Thoracic aorta (tissue), 2 donors: Measurements from ENCODE around the gene KCNK5. TPM values are rescaled to one million over a fixed set of nuclear protein-coding genes. Genes with fewer than 3 reads are reported as not detected.

ENCODE experiments used
- ATAC-seq: fragments of 150-250 bp; one replicate; pipeline ENCODE4 v1.8.0; 2017; ENCODE audit warnings: low read depth; ENCODE audit not compliant: insufficient number of reproducible peaks, low FRiP score
- DNase-seq: peaks from one replicate; pipeline ENCODE4 v3.0.0-alpha.2; 2020; ENCODE audit warnings: low spot score
- H3K27ac ChIP-seq, 2 donors: fragments of 200-600 bp; sonication (generic); 1 replicate in 1 of 2; 2 replicates in 1 of 2; pipeline ENCODE4 v1.5.1; 2016; ENCODE audit warnings: mild to moderate bottlenecking in 2 of 2, moderate library complexity in 2 of 2
- H3K27me3 ChIP-seq: fragments of 200-600 bp; sonication (generic); replicated peaks from 2 replicates; pipeline ENCODE4 v1.6.0; 2016; ENCODE audit warnings: mild to moderate bottlenecking; ENCODE audit not compliant: insufficient read depth
- H3K36me3 ChIP-seq: fragments of 200-600 bp; sonication (generic); one replicate; pipeline ENCODE4 v1.5.1; 2016
- H3K4me1 ChIP-seq, 2 donors: fragments of 200-600 bp; sonication (generic); 1 replicate in 1 of 2; 2 replicates in 1 of 2; pipeline versions ENCODE4 v1.5.1 to v1.6.0; 2016; ENCODE audit warnings: low read depth in 2 of 2, mild to moderate bottlenecking in 1 of 2; ENCODE audit not compliant: control insufficient read depth in 1 of 2
- H3K4me3 ChIP-seq: fragments of 200-600 bp; sonication (generic); 2 replicates; pipeline ENCODE4 v1.5.1; 2016; ENCODE audit warnings: mild to moderate bottlenecking
- H3K9me3 ChIP-seq: fragments of 200-600 bp; sonication (generic); 2 replicates; pipeline ENCODE4 v1.5.1; 2016
- CTCF ChIP-seq: fragments of 200-600 bp; sonication (generic); IDR thresholded peaks from one replicate; pipeline ENCODE4 v1.5.1; 2019; ENCODE audit warnings: antibody characterized with exemption
- total RNA-seq, 2 donors: library from RNA; depleted of rRNA; stranded (reverse); fragments of >200 nt; gene quantifications; one replicate each; pipeline versions ENCODE4 v1.1.0 to v1.2.3, GENCODE V29; 2016

Gene KCNK5
- total RNA-seq, 2 donors from 2014 or later, result 0.41 to 8.6 TPM

GRCh38 chr6:39269961-39270360 is 40.7 kb upstream of the KCNK5 start:
- no peaks in the 10 kb centered on the region for H3K9me3 ChIP-seq
- no peak overlapping the region for H3K4me3 ChIP-seq
- H3K36me3 ChIP-seq, result no peaks in the 10 kb centered on the region
- ATAC-seq (no peak), DNase-seq (no peak)
- H3K27me3 ChIP-seq, result no peaks in the 10 kb centered on the region
- no peak overlapping the region for H3K27ac ChIP-seq
- H3K4me1 ChIP-seq, result no peaks in the 10 kb centered on the region
- TF ChIP-seq CTCF, result no peak

- H3K4me1 ChIP-seq, result no peaks in the 10 kb centered on the region
- DNase-seq, result no peak
- no peak overlapping the region for H3K27ac ChIP-seq
- no peak for ATAC-seq
- no peaks in the 10 kb centered on the region for H3K27me3 ChIP-seq
- H3K4me3 ChIP-seq, result no peak overlapping the region
- no peaks in the 10 kb centered on the region for H3K9me3 ChIP-seq
- H3K36me3 ChIP-seq, result no peaks in the 10 kb centered on the region
- TF ChIP-seq CTCF, result no peak
These were observed 39.4 kb upstream of the KCNK5 start for GRCh38 chr6:39268721-39269120.

- TF ChIP-seq CTCF, result no peak
- H3K36me3 ChIP-seq, result no peaks in the 10 kb centered on the region
- H3K27me3 ChIP-seq, result no peaks in the 10 kb centered on the region
- DNase-seq (no peak), ATAC-seq (no peak)
- H3K4me1 ChIP-seq, result no peaks in the 10 kb centered on the region
- no peak overlapping the region for H3K4me3 ChIP-seq
- no peaks in the 10 kb centered on the region for H3K9me3 ChIP-seq
- H3K27ac ChIP-seq, result no peak overlapping the region
These were observed 38.9 kb upstream of the KCNK5 start for GRCh38 chr6:39268171-39268570.

- ATAC-seq (no peak), DNase-seq (no peak)
- H3K9me3 ChIP-seq, result no peaks in the 10 kb centered on the region
- H3K4me3 ChIP-seq, result no peak overlapping the region
- H3K4me1 ChIP-seq, result no peaks in the 10 kb centered on the region
- no peak overlapping the region for H3K27ac ChIP-seq
- TF ChIP-seq CTCF, result no peak
- no peaks in the 10 kb centered on the region for H3K36me3 ChIP-seq
- no peaks in the 10 kb centered on the region for H3K27me3 ChIP-seq
These were observed 37.6 kb upstream of the KCNK5 start for GRCh38 chr6:39266782-39267355.

- H3K4me1 ChIP-seq, result no peaks in the 10 kb centered on the region
- DNase-seq, result no peak
These were observed 37.1 kb upstream of the KCNK5 start for GRCh38 chr6:39266375-39266774.

More at GRCh38 chr6:39266375-39266774, 37.1 kb upstream of the KCNK5 start:
- Histone ChIP-seq H3K27ac (no peak overlapping the region), H3K4me3 (no peak overlapping the region), H3K9me3 (no peaks in the 10 kb centered on the region), H3K36me3 (no peaks in the 10 kb centered on the region), H3K27me3 (no peaks in the 10 kb centered on the region)
- no peak for ATAC-seq
- TF ChIP-seq CTCF, result no peak
